Fibroblast of mammary gland (primary cell): ENCODE data around the gene RGL1.

Source experiments
- DNase-seq: peaks from one replicate; pipeline ENCODE4 v3.0.0-alpha.2; 2010; ENCODE audit warnings: low read depth
- H3K4me3 ChIP-seq: 2 replicates; pipeline ENCODE4 v1.5.1; 2011; ENCODE audit warnings: low read depth, mild to moderate bottlenecking, low read length, moderate library complexity; ENCODE audit not compliant: control insufficient read depth
- CTCF ChIP-seq: conservative IDR thresholded peaks from 2 replicates; pipeline ENCODE4 v1.5.1; 2011; ENCODE audit warnings: low read depth, low read length, inconsistent platforms; ENCODE audit not compliant: control insufficient read depth, insufficient read depth

Gene RGL1

GRCh38 chr1:183764981-183765380, 39.9 kb upstream of the RGL1 start:
- H3K4me3 ChIP-seq, result no peak overlapping the region
- DNase-seq, result peak; percentile 45
- no peak for TF ChIP-seq CTCF

DNA sequence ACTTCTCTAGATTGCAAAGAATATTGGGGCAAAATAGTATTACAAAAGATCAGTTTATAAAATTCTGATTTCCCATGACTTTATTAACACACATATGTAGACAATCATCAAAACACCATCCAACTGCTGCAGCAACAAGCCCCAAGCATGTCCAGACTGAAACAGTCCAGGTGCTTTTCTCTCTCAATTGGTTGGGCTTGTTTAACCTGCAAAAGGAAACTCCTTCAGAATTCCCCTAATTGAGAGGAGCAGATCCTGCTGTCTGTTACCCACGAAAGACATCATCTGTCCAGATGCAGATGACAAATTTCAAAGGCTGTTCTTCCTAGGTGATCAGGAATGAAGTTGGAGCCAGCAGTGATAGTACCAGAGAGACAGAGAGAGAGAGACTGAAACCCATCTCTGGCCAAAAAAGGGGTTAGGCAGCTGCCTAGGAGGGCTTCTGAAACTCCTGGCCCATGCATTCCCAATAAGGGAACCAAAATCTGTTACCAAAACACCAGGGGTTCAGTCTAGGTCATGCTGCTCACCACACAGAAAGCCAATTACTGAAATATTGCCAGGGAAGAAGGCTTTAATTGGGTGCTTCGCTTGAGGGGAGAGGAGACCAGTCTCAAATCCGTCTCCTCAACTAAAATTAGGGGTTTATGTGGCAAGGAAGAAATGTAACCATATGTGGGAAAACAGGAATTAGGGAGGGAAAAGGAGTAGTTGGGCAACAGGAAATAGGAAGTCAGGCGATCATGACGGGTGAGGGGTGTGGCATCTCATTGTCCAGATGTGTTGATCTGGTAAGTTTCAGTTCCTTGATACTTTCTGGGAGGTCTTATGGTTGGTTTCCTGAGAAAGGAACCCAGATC, 34.7 kb upstream of the RGL1 start:
- DNase-seq, result no peak
- H3K4me3 ChIP-seq, result no peak overlapping the region
- no peak for TF ChIP-seq CTCF

- no peak for DNase-seq
- no peak for TF ChIP-seq CTCF
- no peak overlapping the region for H3K4me3 ChIP-seq
Measured at GRCh38 chr1:183770816-183771128, 34.1 kb upstream of the RGL1 start.

- H3K4me3 ChIP-seq, result no peak overlapping the region
- no peak for DNase-seq
- no peak for TF ChIP-seq CTCF
Measured at GRCh38 chr1:183773482-183774274, 31.2 kb upstream of the RGL1 start.

GRCh38 chr1:183774938-183775337, 30.0 kb upstream of the RGL1 start:
- no peak for DNase-seq
- TF ChIP-seq CTCF, result no peak
- no peak overlapping the region for H3K4me3 ChIP-seq

- H3K4me3 ChIP-seq, result no peak overlapping the region
- no peak for TF ChIP-seq CTCF
- peak; percentile 31 for DNase-seq
Measured at GRCh38 chr1:183776731-183777130, 28.2 kb upstream of the RGL1 start.
